ENCODE data around the gene FOXP1. TPM values are rescaled to one million over a fixed set of nuclear protein-coding genes. Genes with fewer than 3 reads are reported as not detected.

FOXP1 gene
- total RNA-seq, 1 experiment from 2014 or later: 75.3 TPM

- no peaks in the 10 kb centered on the region for H3K23me2 ChIP-seq (ENCODE audit: insufficient read length, low read depth, low read length, poor library complexity, severe bottlenecking)
- Mint-ChIP-seq H3K36me3 (ENCODE audit: insufficient read depth in 1 of 3, low read depth in 3 of 3) (no peaks in the 10 kb centered on the region), H3K9me3 (no peaks in the 10 kb centered on the region), H3K4me1 (peaks cover 59 to 60% of the 10 kb centered on the region in 2 experiments), H3K27me3 (ENCODE audit: low read depth) (no peaks in the 10 kb centered on the region), H3K27ac (peak overlapping the region; percentile 32 to 97 (median 95); a peak in 5 of 7 replicates), H3K4me3 (peak overlapping the region in 1 of 2 experiments; percentile 27; a peak in 1 of 5 replicates)
- no peak overlapping the region for H3T11ph ChIP-seq (ENCODE audit: low read length)
- H4K91ac ChIP-seq (ENCODE audit: insufficient read length, low read depth, low read length): no peak overlapping the region
- H2BK12ac ChIP-seq (ENCODE audit: insufficient read length, low read depth, low read length): no peak overlapping the region
- H3K27ac ChIP-seq (ENCODE audit: insufficient read length, low read depth, low read length): peak overlapping the region; percentile 61
- H3K4me2 ChIP-seq (ENCODE audit: insufficient read depth, insufficient read length, low read length): no peak overlapping the region
- no peak overlapping the region for H3K56ac ChIP-seq (ENCODE audit: insufficient read length, low read depth, low read length)
- H2AK5ac ChIP-seq (ENCODE audit: insufficient read length, low read length): no peak overlapping the region
- H3K27me3 ChIP-seq (ENCODE audit: insufficient read depth, low read length): no peaks in the 10 kb centered on the region
- H3K23ac ChIP-seq (ENCODE audit: insufficient read length, low read depth, low read length): no peak overlapping the region
- no peak overlapping the region for H3K18ac ChIP-seq (ENCODE audit: insufficient read length, low read depth, low read length)
- H3K79me1 ChIP-seq (ENCODE audit: insufficient read depth, low read depth, low read length, poor library complexity, severe bottlenecking): no peaks in the 10 kb centered on the region
- H3K79me2 ChIP-seq (ENCODE audit: insufficient read depth, low read length): no peaks in the 10 kb centered on the region
- no peak overlapping the region for H2BK5ac ChIP-seq (ENCODE audit: insufficient read length, low read length)
- H2AFZ ChIP-seq (ENCODE audit: low read length): no peak overlapping the region
- no peak for TF ChIP-seq CTCF (conservative IDR thresholded peaks at IDR 0.05)
- no peak overlapping the region for H3K9ac ChIP-seq (ENCODE audit: extremely low read depth, insufficient read length, low read length)
- H2BK15ac ChIP-seq (ENCODE audit: low read depth, low read length): no peak overlapping the region
- no CpG with 5 or more reads among the region's 4 CpGs for WGBS (ENCODE audit: extremely low coverage, insufficient read length, low lambda C conversion rate)
- no peak overlapping the region for H3K14ac ChIP-seq (ENCODE audit: insufficient read depth, low read length)
- no peaks in the 10 kb centered on the region for H3K9me3 ChIP-seq (ENCODE audit: control insufficient read depth, low read depth, low read length)
- peaks cover 12% of the 10 kb centered on the region; the same call in 1 of the 2 replicates for H3K4me1 ChIP-seq (ENCODE audit: insufficient read depth, low read length)
- H2BK20ac ChIP-seq (ENCODE audit: low read depth, low read length, poor library complexity, severe bottlenecking): no peak overlapping the region
- no peak for DNase-seq
- no peak overlapping the region for H3K4ac ChIP-seq (ENCODE audit: low read depth, low read length)
- H4K5ac ChIP-seq (ENCODE audit: insufficient read length, low read depth, low read length): no peak overlapping the region
- H4K8ac ChIP-seq (replicated peaks; ENCODE audit: insufficient read length, low read depth, low read length): no peak overlapping the region
- H2BK120ac ChIP-seq (ENCODE audit: low read depth, low read length, poor library complexity, severe bottlenecking): no peak overlapping the region
- no peaks in the 10 kb centered on the region for H4K20me1 ChIP-seq (ENCODE audit: control insufficient read depth, insufficient read depth, insufficient read length)
These were observed 431.3 kb downstream of the FOXP1 start for GRCh38 chr3:71152039-71152891.

Data from H9 (cell line).